ENCODE measurements around the gene L3MBTL4. TPM values are rescaled to one million over a fixed set of nuclear protein-coding genes. Genes with fewer than 3 reads are reported as not detected.
A peak's percentile ranks its signal among the peaks of the same experiment; 100 is the strongest.

L3MBTL4 gene
- total RNA-seq, 3 donors from 2014 or later, result 4.9 to 13.9 (median 5.4) TPM

DNA sequence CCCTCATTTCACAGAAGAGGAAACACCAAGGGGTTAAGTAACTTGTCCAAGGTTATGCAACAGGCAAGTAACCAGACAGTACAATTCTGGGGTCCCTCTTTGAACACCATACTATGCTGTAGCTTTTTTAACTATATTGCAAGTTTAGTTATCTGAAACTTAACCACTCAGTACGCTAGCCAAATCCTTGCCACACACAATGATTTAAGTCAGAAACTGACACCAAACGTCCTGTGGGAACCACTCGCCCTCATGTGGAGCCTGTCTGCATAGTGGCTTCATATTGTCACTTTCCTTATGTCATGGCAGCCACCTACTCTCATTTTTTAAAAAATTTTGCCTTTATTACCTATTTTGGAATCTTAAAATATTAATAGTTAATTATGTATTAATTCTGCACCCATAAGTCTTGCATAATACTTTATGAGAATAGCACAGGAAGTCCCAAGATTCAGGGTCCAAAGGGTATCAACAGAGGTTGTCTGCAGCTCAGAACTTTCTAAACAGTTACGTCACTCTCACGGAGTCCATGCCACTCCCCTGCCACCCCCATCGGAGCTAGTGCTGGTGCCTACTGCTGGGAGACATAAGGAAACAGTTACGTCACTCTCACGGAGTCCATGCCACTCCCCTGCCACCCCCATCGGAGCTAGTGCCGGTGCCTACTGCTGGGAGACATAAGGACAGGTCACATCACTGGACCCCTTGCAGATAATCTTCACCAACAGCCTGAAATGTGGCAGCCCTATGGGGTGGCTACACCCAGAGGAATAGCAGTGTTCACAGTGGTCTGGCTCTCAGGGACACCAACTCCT, 99.0 kb downstream of the L3MBTL4 start:
- H3K4me3 ChIP-seq, result no peak overlapping the region
- TF ChIP-seq CTCF (IDR thresholded peaks at IDR 0.05), result no peak
- no peaks in the 10 kb centered on the region for H3K36me3 ChIP-seq (ENCODE audit: low read depth)
- peaks cover 8% of the 10 kb centered on the region for H3K4me1 ChIP-seq (ENCODE audit: low read depth)
- DNase-seq (peak; percentile 62 to 76 (median 66)), ATAC-seq (peak; percentile 98)
- intact Hi-C loops (cut with DNase I, micrococcal nuclease), result no loop called here
- H3K9me3 ChIP-seq, result no peaks in the 10 kb centered on the region

DNA sequence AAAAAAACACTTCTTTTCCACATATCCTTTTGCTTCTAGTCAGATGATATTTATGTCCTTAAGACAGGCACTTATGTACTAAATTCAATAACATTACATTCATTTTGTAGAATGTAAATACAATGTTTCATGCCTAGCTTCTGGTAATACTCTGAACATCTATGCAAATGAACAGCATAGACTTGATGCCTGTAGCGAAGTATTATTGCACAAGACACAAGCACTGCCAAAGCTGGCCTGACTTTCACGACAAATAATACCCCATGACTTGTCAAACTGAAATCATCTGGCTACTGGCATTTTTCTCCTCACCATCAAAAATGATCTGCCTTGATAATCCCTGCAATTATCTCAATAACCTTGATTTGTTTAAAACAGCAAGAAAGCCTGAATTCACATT, 101.3 kb downstream of the L3MBTL4 start:
- intact Hi-C loops (cut with DNase I, micrococcal nuclease), result no loop called here
- Histone ChIP-seq H3K36me3 (ENCODE audit: low read depth) (no peaks in the 10 kb centered on the region), H3K4me1 (ENCODE audit: low read depth) (peaks cover 8% of the 10 kb centered on the region), H3K9me3 (no peaks in the 10 kb centered on the region), H3K4me3 (no peak overlapping the region)
- ATAC-seq, result no peak
- DNase-seq, result no peak
- no peak for TF ChIP-seq CTCF (IDR thresholded peaks at IDR 0.05)

GRCh38 chr18:6311456-6312215, 103.1 kb downstream of the L3MBTL4 start:
- H3K4me3 ChIP-seq, result no peak overlapping the region
- H3K36me3 ChIP-seq (ENCODE audit: low read depth), result no peaks in the 10 kb centered on the region
- intact Hi-C loops (cut with DNase I, micrococcal nuclease), result no loop called here
- H3K4me1 ChIP-seq (ENCODE audit: low read depth), result peaks cover 8% of the 10 kb centered on the region
- H3K9me3 ChIP-seq, result no peaks in the 10 kb centered on the region
- ATAC-seq (no peak), DNase-seq (no peak)
- no peak for TF ChIP-seq CTCF (IDR thresholded peaks at IDR 0.05)

- no peak for DNase-seq
Observed at GRCh38 chr18:6310714-6311113, 104.0 kb downstream of the L3MBTL4 start.

GRCh38 chr18:6297875-6298274, 116.8 kb downstream of the L3MBTL4 start:
- no peak for TF ChIP-seq CTCF (IDR thresholded peaks at IDR 0.05)
- intact Hi-C loops (cut with DNase I, micrococcal nuclease), result no loop called here
- no peaks in the 10 kb centered on the region for H3K4me1 ChIP-seq (ENCODE audit: low read depth)

More at GRCh38 chr18:6310714-6311113, 104.0 kb downstream of the L3MBTL4 start:
- no peak for ATAC-seq
- no peaks in the 10 kb centered on the region for H3K9me3 ChIP-seq
- peaks cover under 1% of the 10 kb centered on the region for H3K4me1 ChIP-seq (ENCODE audit: low read depth)
- no peak overlapping the region for H3K4me3 ChIP-seq
- intact Hi-C loops (cut with DNase I, micrococcal nuclease), result no loop called here
- no peak for TF ChIP-seq CTCF (IDR thresholded peaks at IDR 0.05)
- no peaks in the 10 kb centered on the region for H3K36me3 ChIP-seq (ENCODE audit: low read depth)

More at GRCh38 chr18:6297875-6298274, 116.8 kb downstream of the L3MBTL4 start:
- DNase-seq (no peak), ATAC-seq (no peak)
- no peak overlapping the region for H3K4me3 ChIP-seq
- no peaks in the 10 kb centered on the region for H3K36me3 ChIP-seq (ENCODE audit: low read depth)
- no peaks in the 10 kb centered on the region for H3K9me3 ChIP-seq

All from mucosa of descending colon (tissue), 3 donors.